K562 (cell line): ENCODE measurements around the gene RAD51D. TPM values are rescaled to one million over a fixed set of nuclear protein-coding genes. Genes with fewer than 3 reads are reported as not detected.

Source experiments
- BACH1 ChIP-seq: fragments of 200-800 bp; sonication (Bioruptor generic); IDR thresholded peaks from 2 replicates; pipeline ENCODE4 v1.6.1; 2016; ENCODE audit warnings: missing genetic modification characterization, missing compliant biosample characterization
- CEBPG ChIP-seq, 3 experiments: fragments of 200-800 bp in 1 of 3; sonication (Bioruptor generic) in 1 of 3; sonication (generic) in 1 of 3; formaldehyde crosslinking in 1 of 3; IDR thresholded peaks in 2 of 3; conservative IDR thresholded peaks in 1 of 3; 2 replicates each; pipeline versions ENCODE4 v1.6.1 to v1.8.0; 2016 to 2022; ENCODE audit warnings: missing compliant biosample characterization in 2 of 3, missing genetic modification characterization in 2 of 3, mild to moderate bottlenecking in 1 of 3, missing genetic modification reagents in 1 of 3
- CHD4 ChIP-seq: fragments of 200-600 bp; sonication (generic); IDR thresholded peaks from 3 replicates; pipeline ENCODE4 v1.6.1; 2012; ENCODE audit warnings: low read depth, mild to moderate bottlenecking, mixed read lengths, low read length, inconsistent platforms; ENCODE audit not compliant: insufficient read depth, insufficient replicate concordance, poor library complexity, severe bottlenecking
- CREM ChIP-seq: IDR thresholded peaks from 2 replicates; pipeline ENCODE4 v1.6.1; 2014; ENCODE audit warnings: antibody characterized with exemption, low read depth
- GATAD2B ChIP-seq: fragments of 450-650 bp; IDR thresholded peaks from 2 replicates; pipeline ENCODE4 v1.6.1; 2017; ENCODE audit warnings: mild to moderate bottlenecking, borderline replicate concordance
- HDAC2 ChIP-seq: fragments of 450-650 bp; IDR thresholded peaks from 2 replicates; pipeline ENCODE4 v1.6.1; 2016; ENCODE audit warnings: mild to moderate bottlenecking
- KAT2B ChIP-seq: IDR thresholded peaks from one replicate; pipeline ENCODE4 v1.6.1; 2012; ENCODE audit warnings: low read depth, mild to moderate bottlenecking, control low read depth, inconsistent platforms, low read length, moderate library complexity
- NCOA1 ChIP-seq: fragments of 450-650 bp; IDR thresholded peaks from 2 replicates; pipeline ENCODE4 v1.6.1; 2016; ENCODE audit warnings: low read depth
- NCOR1 ChIP-seq: fragments of 450-650 bp; IDR thresholded peaks from 2 replicates; pipeline ENCODE4 v1.6.1; 2016; ENCODE audit warnings: mild to moderate bottlenecking, moderate library complexity
- ZNF124 ChIP-seq: sonication (generic); formaldehyde crosslinking; IDR thresholded peaks from 2 replicates; pipeline ENCODE4 v1.8.1; 2022; ENCODE audit warnings: missing genetic modification reagents
- ZNF583 ChIP-seq: fragments of 250-450 bp; sonication (Bioruptor Pico); IDR thresholded peaks from 2 replicates; pipeline ENCODE4 v1.4.0; 2020
- polyA plus RNA-seq, 8 experiments: library from polyadenylated mRNA; depleted of rRNA in 4 of 8; stranded (reverse) in 5 of 8; unstranded in 3 of 8; fragments of >200 nt; fragmentation: Nextera tagmentation in 2 of 8; fragmentation: Illumina TruSeq in 1 of 8; extraction: Ambion mirVana in 2 of 8; extraction: Trizol in 1 of 8; gene quantifications; 2 replicates each; pipeline versions ENCODE4 v1.2.1 to v1.2.3, GENCODE V29; 2011 to 2014; ENCODE audit warnings: inconsistent platforms in 1 of 8, missing spikeins in 1 of 8
- total RNA-seq, 7 experiments: library from RNA; depleted of rRNA in 6 of 7; stranded (reverse); fragments of >200 nt in 6 of 7; fragmentation: Illumina TruSeq in 2 of 7; extraction: Trizol in 2 of 7; gene quantifications; 2 replicates each; pipeline versions ENCODE4 v1.2.1 to v1.2.3, GENCODE V29; 2011 to 2021; ENCODE audit warnings: low replicate concordance in 1 of 7
- TF ChIP-seq, protein P1 (sequence below): fragments of 450-650 bp; IDR thresholded peaks from 2 replicates; pipeline ENCODE4 v1.6.1; 2016; ENCODE audit warnings: low read depth
- TF ChIP-seq, protein P2 (sequence below): sonication (generic); formaldehyde crosslinking; IDR thresholded peaks from 2 replicates; pipeline ENCODE4 v1.8.0; 2022; ENCODE audit warnings: mild to moderate bottlenecking, missing genetic modification reagents
- TF ChIP-seq, protein P3 (sequence below): fragments of 450-650 bp; IDR thresholded peaks from 2 replicates; pipeline ENCODE4 v1.7.1; 2018; ENCODE audit warnings: mild to moderate bottlenecking, low read depth; ENCODE audit not compliant: partially characterized antibody

Gene RAD51D
- total and polyA plus RNA-seq, 9 of the 15 experiments (the other 6 are each of a cell fraction or from before 2014, with no cell fraction given), result 2.2 to 16.9 (median 8.7) TPM

DNA sequence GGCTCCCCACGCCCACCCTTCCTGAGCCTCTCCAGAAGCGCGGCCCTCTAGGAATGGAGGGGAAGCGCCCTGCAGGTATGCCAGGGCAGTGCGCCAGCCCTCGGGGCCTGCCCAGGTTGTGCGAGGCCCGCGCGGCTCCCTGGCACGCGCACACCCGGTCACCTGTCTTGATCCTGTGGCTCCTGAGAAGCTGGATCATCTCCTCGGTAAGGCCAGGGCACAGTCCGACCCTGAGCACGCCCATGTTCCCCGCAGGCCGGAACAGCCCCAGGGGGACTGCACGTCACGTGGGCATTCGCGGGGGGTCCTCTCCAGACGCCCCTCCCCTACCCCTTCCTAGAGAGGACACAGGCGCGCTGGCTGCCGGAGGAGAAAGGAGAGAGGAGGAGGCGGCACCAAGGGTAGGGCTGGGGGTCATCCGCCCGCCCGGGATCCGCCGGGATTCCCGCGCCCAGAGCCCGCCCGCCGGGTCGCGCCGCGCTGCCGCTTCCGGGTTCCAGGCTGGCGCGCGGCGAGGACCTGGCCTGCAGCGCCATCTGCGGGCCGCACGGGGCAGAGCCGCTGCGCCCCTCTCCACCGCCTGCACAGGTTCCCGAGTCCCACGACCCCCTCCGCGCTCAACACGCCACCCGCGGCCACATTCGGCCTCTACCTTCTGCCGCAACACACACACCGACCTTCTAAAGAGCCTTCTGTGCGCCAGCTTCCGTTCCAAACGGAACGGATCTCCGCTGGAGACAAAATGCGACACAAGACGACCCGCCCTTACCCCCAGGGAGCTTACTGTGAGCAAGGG is at the start of gene RAD51D (continued):
- TF ChIP-seq, protein P1, sequence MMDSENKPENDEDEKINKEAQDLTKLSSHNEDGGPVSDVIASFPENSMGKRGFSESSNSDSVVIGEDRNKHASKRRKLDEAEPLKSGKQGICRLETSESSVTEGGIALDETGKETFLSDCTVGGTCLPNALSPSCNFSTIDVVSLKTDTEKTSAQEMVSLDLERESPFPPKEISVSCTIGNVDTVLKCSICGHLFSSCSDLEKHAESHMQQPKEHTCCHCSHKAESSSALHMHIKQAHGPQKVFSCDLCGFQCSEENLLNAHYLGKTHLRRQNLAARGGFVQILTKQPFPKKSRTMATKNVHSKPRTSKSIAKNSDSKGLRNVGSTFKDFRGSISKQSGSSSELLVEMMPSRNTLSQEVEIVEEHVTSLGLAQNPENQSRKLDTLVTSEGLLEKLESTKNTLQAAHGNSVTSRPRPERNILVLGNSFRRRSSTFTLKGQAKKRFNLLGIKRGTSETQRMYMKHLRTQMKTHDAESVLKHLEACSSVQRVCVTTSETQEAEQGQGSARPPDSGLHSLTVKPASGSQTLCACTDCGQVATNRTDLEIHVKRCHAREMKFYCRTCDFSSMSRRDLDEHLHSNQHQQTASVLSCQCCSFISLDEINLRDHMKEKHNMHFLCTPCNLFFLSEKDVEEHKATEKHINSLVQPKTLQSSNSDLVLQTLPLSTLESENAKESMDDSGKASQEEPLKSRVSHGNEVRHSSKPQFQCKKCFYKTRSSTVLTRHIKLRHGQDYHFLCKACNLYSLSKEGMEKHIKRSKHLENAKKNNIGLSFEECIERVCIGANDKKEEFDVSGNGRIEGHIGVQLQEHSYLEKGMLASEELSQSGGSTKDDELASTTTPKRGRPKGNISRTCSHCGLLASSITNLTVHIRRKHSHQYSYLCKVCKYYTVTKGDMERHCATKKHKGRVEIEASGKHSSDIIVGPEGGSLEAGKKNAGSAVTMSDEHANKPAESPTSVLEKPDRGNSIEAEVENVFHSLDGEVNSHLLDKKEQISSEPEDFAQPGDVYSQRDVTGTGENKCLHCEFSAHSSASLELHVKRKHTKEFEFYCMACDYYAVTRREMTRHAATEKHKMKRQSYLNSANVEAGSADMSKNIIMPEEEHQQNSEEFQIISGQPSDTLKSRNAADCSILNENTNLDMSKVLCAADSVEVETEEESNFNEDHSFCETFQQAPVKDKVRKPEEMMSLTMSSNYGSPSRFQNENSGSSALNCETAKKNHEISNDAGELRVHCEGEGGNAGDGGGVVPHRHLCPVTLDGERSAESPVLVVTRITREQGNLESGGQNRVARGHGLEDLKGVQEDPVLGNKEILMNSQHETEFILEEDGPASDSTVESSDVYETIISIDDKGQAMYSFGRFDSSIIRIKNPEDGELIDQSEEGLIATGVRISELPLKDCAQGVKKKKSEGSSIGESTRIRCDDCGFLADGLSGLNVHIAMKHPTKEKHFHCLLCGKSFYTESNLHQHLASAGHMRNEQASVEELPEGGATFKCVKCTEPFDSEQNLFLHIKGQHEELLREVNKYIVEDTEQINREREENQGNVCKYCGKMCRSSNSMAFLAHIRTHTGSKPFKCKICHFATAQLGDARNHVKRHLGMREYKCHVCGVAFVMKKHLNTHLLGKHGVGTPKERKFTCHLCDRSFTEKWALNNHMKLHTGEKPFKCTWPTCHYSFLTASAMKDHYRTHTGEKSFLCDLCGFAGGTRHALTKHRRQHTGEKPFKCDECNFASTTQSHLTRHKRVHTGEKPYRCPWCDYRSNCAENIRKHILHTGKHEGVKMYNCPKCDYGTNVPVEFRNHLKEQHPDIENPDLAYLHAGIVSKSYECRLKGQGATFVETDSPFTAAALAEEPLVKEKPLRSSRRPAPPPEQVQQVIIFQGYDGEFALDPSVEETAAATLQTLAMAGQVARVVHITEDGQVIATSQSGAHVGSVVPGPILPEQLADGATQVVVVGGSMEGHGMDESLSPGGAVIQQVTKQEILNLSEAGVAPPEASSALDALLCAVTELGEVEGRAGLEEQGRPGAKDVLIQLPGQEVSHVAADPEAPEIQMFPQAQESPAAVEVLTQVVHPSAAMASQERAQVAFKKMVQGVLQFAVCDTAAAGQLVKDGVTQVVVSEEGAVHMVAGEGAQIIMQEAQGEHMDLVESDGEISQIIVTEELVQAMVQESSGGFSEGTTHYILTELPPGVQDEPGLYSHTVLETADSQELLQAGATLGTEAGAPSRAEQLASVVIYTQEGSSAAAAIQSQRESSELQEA, result peak; percentile 79
- TF ChIP-seq, protein P2, sequence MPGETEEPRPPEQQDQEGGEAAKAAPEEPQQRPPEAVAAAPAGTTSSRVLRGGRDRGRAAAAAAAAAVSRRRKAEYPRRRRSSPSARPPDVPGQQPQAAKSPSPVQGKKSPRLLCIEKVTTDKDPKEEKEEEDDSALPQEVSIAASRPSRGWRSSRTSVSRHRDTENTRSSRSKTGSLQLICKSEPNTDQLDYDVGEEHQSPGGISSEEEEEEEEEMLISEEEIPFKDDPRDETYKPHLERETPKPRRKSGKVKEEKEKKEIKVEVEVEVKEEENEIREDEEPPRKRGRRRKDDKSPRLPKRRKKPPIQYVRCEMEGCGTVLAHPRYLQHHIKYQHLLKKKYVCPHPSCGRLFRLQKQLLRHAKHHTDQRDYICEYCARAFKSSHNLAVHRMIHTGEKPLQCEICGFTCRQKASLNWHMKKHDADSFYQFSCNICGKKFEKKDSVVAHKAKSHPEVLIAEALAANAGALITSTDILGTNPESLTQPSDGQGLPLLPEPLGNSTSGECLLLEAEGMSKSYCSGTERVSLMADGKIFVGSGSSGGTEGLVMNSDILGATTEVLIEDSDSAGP (CRISPR knock-in tag), result no peak
- TF ChIP-seq BACH1 (tag) (no peak), NCOA1 (no peak), CEBPG (CRISPR knock-in tag; IDR thresholded peaks at IDR 0.05) (no peak), CEBPG (tag; conservative IDR thresholded peaks at IDR 0.05 in 1 of 2, IDR thresholded peaks at IDR 0.05 in 1 of 2) (no peak), CHD4 (no peak), NCOR1 (no peak), KAT2B (no peak), ZNF583 (no peak), GATAD2B (peak; percentile 98), ZNF124 (CRISPR knock-in tag) (no peak), CREM (peak; percentile 50), HDAC2 (no peak)
- TF ChIP-seq, protein P3, sequence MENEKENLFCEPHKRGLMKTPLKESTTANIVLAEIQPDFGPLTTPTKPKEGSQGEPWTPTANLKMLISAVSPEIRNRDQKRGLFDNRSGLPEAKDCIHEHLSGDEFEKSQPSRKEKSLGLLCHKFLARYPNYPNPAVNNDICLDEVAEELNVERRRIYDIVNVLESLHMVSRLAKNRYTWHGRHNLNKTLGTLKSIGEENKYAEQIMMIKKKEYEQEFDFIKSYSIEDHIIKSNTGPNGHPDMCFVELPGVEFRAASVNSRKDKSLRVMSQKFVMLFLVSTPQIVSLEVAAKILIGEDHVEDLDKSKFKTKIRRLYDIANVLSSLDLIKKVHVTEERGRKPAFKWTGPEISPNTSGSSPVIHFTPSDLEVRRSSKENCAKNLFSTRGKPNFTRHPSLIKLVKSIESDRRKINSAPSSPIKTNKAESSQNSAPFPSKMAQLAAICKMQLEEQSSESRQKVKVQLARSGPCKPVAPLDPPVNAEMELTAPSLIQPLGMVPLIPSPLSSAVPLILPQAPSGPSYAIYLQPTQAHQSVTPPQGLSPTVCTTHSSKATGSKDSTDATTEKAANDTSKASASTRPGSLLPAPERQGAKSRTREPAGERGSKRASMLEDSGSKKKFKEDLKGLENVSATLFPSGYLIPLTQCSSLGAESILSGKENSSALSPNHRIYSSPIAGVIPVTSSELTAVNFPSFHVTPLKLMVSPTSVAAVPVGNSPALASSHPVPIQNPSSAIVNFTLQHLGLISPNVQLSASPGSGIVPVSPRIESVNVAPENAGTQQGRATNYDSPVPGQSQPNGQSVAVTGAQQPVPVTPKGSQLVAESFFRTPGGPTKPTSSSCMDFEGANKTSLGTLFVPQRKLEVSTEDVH, result peak; percentile 78
